GM12878 (cell line): ENCODE results near the gene LIN37.

Source experiments
- CTCF ChIP-seq, 3 experiments: IDR thresholded peaks in 2 of 3; conservative IDR thresholded peaks in 1 of 3; 2 replicates each; pipeline ENCODE4 v1.5.1; 2011; ENCODE audit warnings: low read depth in 3 of 3, low read length in 3 of 3, mild to moderate bottlenecking in 3 of 3, control low read depth in 2 of 3, moderate library complexity in 2 of 3, inconsistent platforms in 1 of 3, mixed read lengths in 1 of 3; ENCODE audit not compliant: control insufficient read depth in 2 of 3, insufficient read depth in 1 of 3; ENCODE audit errors: extremely low read depth in 1 of 3
- NFIC ChIP-seq: IDR thresholded peaks from 2 replicates; pipeline ENCODE4 v1.6.1; 2012; ENCODE audit warnings: low read depth, mild to moderate bottlenecking, inconsistent platforms, low read length, moderate library complexity
- POLR2A ChIP-seq: IDR thresholded peaks from 2 replicates; pipeline ENCODE4 v1.6.1; 2011; ENCODE audit warnings: low read depth, mild to moderate bottlenecking, low read length

DNA sequence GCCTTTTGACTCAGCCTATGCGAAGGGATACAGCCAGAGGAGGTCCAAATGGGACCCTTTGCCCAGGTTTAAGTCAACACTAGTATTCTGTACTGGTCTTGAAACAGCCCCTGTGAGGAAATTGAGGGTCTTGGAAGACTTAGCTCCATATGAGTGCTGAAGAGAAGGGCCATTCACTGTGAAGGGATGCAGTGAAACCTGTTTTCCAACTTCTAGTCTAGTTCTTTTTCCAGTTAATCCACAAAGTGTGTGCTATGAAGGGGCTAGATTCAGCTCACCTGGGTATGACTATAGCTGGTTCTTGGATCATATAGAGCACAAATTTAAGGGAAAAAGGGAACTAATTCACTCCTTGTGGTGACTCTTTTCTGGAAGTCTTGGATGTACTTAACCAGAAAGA lies 40.0 kb upstream of the LIN37 start:
- TF ChIP-seq NFIC: no peak
- no peak for TF ChIP-seq POLR2A
- no peak for TF ChIP-seq CTCF (IDR thresholded peaks at IDR 0.05 in 2 of 3, conservative IDR thresholded peaks at IDR 0.05 in 1 of 3; ENCODE audit: control insufficient read depth in 2 of 3, extremely low read depth in 1 of 3, insufficient read depth in 1 of 3, low read depth in 3 of 3, low read length in 3 of 3)
